Stimulated activated CD4-positive, alpha-beta T cell treated with anti-CD3 and anti-CD28 coated beads, Interleukin-12 subunit alpha, Interleukin-12 subunit beta, amount 100 ng/mL, for 4 hours (primary cell): Measurements from ENCODE around the gene SNX24.
"Not testable (repeated sequence)": the region's sequence is repeated elsewhere in the genome, so short reads cannot be mapped to it uniquely, and the experiment has no call there.

Experiments
- DNase-seq: peaks from one replicate; pipeline ENCODE4 v3.0.0-alpha.2; 2020

Gene SNX24

DNA sequence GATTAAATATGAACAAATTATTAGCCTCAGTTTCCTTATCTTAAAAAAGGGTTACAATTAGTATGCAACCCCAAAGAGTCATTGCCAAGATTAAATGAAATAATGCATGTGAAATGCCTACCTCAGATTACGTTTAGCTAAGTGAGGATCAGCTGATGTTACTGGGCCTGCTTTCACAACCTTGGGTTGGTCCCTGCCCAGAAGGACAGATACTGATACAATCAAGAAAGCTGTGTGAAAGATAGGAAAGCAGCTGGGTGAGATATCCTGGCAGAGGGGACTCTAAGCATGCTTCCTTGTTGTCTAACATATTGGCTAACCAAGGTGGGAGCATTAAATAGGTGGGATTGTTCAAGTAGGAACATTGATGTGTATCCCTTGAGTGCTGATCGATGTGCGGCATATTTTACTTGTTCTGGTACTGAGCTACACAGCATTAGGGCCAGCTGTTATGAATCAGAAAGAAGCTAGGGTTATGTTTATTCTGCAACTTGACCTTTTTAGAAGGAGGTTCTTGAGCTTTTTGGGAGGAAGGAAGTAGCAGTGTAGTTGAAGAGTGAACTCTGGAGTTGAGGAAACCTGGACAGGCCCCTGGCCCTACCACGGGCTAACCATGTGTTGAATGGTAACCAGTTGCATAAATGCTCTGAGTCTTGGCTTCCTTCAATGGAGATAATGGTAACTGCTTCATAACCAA lies 28.9 kb downstream of the SNX24 start:
- no peak for DNase-seq

DNA sequence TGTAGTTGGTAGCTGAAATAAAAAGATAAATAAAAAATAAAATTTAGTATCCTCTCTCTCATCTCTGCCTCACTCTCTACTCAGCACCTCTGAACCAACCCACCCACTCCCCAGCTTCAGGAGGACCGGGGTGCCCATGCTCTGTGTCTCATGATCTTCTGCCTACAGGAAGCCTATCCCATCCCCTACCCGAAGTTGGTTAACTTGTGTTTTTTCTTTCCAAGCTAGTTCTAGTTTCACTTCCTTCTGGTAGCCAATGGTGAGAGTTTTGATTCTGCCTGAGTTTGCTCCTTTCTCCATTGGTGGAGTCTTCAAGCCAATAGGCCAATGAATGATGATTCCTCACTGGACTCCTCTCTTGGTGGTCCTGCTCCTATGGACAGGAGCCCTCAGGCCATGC lies 32.1 kb downstream of the SNX24 start:
- no peak for DNase-seq

DNA sequence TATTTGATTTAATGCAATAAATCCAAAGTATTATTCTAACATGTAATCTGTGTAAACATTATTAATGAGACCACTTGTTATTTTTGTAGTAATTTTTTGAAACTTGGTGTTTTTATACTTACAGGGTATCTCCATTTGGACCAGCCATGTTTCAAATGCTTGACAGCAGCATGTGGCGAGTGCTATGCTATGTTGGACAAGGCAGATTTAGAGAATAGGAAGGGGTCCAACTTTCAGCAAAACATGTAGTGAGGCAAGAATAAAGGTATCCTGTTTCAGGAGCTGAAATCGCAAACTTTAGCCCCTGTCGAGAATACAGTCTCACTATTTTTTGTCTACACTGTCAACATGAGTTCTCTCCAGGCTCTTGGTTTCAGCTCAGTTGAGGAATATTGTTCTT lies 33.7 kb downstream of the SNX24 start:
- no peak for DNase-seq

DNA sequence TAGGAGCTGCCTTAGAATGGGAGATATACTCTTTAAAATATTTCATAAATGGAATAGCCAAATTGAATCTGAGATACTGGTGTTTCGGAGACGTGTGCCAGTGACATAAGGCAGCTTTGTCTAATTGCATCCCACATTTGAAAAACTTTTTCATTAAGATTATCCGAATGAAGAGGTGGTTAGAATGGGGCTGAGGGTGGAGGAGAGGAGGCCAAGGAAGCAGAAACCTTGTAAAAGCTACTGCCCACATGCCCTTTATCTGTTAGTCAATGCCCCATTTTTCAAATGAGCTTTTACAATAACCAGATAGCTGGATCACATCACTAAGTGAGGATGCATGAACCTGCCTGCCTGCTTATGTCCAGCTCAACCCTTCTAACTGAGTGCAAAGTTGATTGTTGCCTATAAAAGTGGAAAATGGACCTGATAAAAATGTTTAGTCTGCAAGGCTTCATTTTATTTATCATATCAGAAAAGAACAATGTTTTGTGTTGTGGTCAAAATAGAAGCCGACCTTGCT lies 34.8 kb downstream of the SNX24 start:
- DNase-seq = no peak

DNA sequence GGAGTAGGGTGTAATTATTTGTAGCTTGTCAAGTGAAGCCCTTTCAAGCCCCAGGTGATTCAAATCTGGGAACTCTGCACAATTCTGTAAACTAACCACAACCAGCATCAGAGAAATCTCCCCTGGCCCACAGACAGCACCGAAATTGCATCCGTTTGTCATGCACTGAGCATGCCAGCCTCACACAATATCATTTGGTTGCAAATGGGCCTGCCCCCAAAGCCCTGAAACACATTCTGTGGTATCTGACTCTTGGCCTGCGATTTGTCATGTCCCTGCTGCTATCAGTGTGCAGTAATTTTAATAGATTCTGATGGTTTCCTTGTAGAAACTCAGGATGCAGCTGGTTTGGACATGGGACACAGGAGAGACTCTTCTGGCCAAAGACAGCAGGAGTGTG lies 35.3 kb downstream of the SNX24 start:
- DNase-seq = no peak

DNA sequence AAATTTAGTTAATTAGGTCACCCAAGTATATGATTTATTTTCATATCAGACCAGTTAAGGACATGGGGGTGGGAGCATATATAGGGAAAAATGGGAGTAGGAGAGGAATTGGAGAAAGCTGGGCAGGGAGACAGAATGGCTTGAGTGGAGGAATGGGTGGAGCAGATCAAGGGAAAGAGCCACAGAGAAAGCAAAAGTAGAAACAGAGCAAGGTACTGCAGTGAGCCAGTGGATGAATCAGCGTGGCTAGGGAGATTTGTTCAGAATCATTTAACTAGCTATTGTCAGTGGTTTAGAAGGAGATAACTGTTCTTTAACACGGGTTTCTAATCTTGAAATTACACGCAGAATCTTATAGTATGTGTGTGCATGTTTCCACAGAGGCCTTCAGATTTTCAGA lies 37.4 kb downstream of the SNX24 start:
- DNase-seq = no peak

DNA sequence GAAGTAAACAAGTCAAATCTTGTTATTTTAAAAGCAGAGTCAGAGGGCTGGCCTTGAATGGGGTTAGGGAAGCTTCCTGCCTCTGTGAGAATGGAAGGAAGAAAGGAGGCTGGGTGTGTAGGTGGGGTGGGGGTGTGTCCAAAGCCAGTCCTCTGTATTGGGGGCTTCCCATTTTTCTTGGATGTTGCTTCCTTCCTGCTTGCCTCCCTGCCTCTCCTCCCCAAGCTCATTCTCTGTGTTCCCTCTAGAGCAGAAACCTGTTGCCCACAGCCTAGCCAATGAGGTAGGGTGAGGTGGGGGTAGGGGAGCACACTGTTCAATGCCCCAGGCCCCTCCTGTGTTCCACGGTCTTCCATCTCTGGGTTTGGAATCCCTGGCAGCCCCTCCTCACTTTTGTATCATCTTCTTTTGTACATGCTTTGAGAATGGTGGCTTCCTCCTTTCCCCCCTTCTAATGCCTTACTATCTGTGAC lies 39.7 kb downstream of the SNX24 start:
- DNase-seq = no peak

DNA sequence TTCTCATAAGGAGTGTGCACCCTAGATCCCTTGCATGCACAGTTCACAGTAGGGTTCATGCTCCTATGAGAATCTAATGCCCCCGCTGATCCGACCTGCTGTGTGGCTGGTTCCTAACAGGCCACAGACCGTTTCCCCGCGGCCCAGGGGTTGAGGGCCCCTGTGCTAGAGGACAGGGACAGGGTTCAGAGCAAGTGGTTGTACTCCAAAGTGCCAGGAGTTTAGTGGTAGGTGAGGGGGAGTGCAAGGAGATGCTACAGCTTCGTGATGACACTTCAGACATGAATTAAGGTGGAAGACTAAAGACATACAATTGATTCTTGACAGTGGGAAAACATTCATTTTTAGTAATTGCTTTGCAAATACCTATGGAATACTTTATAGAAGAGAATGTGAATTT lies 40.5 kb downstream of the SNX24 start:
- no peak for DNase-seq

DNA sequence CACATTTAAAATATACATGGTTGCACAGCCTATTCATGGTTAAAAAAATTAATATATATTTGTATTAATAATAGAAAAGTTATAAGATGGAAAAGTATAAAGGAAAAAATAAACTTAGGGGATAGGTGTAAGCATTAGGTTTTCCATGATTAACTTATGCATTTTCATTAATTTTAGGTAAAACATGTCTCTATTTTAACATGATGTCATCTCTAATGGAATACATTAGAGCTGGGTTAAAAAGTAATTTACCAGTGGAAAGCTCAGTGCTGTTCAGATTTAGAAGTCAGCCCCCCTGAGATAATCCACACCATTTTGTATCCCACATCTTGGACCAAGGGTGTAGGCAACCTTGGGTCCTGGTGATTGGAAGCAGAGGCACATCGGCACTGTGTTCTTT lies 49.7 kb downstream of the SNX24 start:
- DNase-seq = no peak

DNA sequence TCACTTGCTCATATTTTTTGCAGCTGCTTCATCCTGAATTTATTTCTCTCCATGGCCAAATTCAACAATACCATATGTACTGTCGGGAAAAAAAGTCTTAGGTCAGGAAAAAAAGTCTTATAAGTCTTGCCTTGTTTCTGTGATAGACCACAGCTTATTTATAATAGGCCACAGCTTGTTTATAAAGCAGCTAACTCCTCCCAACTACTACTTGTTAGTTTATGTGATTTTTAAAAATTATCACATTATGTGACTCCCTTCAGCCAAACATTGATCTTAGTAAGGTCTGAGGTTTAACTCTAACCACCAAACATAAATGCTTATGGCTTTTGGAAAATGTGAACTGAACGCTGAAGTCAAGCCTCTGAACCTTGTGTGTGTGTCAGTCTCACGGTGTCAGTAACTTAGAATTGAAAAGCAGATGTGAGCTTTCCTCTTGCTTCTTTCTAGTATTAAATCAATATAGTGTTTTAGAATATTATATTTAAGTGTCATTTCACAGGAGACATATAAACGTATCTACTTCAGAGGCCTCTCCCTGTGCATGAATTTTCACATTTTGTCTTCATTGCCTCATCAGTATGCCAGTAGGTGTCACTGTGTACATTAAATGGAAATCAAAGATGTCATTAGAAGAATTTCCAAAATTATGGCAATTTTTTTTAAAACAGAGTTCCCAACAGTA lies 51.3 kb downstream of the SNX24 start:
- DNase-seq = no peak

DNA sequence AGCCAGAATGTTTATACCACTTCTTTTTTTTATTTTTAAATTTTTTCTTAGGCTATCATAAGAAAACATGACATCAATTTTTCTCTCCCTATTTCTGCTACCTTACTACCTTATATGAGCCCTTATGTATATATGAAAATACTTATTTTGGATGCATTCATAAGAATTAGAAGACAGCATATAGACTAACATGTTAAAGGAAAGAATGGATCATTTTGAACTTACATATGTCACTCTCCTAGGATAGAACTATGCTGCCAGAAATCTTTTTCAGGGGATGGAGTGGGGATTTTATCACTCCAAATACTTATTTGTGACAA lies 51.8 kb downstream of the SNX24 start:
- DNase-seq = no peak

DNA sequence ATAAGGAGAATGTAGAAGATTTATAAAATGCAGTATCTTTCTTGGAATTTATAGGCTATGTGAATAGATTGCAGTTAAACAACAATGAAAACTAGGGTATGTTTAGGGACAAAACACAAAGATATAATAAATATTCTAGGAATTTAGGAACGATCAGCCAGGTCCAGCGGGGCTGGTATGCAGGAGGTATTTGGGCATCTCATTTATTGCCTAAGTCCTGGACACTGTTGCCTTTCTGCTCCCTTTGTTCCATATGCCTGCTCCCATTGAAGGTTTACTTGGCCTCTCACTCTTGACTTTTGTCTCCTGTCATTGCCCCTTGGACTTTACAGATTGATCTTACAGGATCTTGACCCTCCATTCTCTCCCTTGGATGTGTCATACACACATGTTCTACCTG lies 55.9 kb downstream of the SNX24 start:
- no peak for DNase-seq

DNA sequence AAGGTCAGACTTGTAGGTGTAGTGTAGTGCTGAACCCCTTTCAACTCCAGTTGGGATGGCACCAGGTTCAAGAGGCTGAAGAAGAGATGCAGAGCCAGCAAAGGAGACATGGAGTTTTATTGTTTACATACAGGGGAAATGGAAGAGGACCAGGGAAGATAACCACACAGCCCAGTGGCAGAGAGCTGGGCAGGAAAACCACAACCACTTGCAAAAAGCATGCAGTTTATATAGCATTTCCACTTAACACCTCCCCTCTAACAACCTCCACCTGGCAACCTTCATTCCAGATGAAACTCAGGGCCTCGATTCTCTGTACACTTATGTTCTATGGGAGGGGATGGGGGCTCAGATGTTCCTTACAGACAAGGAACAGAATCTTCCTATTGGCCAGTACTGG lies 56.9 kb downstream of the SNX24 start:
- no peak for DNase-seq

DNA sequence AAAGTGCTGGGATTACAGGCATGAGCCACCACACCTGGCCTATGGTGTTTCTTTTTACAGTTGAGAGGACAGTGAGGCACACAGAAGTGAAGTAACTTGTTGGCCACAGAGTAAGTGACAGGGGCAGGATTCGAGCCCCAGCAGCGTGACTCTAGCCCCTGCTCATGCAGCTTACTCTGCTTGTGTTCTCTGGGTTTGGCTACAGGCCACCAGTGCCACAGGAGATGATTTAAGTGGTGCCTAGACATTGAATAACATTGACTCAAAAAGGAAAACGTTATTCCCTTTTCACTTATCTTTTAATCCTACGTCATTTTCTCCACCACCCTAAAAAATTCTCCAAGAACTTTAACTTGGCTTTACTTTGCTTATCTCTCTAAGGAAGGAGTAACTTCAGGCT lies 61.4 kb downstream of the SNX24 start:
- DNase-seq = no peak

DNA sequence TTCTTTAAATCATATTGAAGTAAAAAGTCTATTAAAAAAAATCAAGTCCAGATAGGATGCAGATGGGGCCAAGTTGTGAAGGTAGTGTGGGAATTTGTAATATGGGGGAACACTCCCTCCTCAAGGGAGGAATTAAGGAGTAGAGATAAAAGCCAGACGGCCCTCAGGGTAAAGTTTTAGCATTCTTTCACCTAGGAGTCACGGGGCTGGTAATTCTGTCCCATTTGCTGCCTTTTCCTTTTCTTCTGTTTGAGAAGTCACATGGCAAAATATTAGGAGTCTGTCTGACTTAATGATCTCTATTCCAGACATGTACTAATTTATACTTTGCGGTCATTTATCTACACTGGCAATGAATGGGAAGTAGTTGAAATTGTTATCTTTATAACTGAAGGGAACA lies 61.9 kb downstream of the SNX24 start:
- no peak for DNase-seq

DNA sequence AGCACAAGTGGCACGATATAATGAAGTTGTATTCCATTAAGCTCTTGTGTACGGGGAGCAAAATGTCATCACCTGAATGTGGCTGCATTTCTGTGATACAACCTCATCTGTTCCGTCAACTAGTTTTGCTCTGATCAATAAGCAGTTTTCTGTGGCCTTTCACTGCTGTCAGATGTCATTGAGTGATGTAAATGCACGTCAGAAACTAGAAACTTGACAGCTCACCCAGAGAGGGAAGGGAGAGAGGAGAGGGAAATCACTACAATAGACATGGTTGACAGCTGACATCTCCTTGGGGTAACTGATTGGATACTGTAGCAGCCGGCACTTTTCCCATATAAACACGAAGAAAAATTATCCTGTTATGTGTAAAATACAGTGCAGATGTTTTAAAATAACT lies 62.7 kb downstream of the SNX24 start:
- no peak for DNase-seq

DNA sequence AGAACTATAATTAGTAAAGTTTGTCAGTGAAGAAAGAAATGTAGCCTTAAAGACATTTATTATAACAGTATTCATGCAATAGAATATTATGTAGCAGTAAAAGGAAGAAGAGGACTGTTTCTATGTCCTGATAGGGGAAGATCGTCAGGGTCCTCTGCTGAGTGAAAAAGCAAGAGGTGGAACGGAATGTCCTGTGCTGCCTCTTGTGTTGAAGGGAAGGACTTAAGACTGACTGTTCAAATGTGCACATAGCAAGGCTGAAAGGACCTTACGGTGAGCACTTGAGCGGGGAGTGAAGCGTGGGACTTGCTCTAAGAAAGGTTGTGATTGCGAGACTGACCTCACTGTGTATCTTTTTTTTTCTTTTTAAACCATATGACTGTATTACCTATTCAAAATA lies 63.2 kb downstream of the SNX24 start:
- DNase-seq = no peak

DNA sequence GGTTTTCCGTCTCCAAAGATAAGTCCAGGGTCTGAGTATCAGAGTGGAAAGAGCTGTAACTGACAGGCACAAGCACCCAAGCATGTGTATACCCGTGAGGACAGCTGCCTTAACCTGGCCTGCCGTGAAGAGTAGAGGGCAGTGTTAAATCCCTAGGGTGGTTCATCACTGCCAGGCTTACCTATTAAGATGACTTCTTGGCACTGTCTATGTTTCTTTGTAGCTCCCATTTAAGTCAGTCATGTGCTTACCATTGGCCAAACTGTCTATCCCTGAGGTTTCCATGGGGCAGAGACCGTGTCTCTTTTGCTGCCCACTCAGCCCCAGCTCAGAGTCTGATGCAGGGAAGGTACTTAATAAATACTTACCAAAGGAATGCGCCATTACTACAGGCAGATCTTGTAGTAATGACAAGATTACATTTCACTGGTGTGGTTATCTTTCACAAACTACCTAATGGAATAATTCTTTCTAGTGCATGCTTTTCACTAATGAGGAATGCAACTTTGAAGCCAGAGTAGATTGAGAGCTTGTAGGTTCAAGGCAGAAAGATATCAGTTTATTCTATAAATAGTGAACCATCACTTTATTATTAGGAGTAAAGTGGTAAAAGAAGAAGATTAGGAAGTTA lies 64.2 kb downstream of the SNX24 start:
- DNase-seq = no peak

DNA sequence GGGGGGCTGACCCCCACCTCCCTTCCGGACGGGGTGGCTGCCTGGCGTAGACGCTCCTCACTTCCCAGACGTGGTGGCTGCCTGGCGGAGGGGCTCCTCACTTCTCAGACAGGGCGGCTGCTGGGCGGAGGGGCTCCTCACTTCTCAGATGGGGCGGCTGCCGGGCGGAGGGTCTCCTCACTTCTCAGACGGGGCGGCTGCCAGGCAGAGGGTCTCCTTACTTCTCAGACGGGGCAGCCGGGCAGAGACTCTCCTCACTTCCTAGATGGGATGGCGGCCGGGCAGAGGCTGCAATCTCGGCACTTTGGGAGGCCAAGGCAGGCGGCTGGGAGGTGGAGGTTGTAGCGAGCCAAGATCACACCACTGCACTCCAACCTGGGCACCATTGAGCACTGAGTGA lies 68.0 kb downstream of the SNX24 start:
- not testable (repeated sequence) for DNase-seq

DNA sequence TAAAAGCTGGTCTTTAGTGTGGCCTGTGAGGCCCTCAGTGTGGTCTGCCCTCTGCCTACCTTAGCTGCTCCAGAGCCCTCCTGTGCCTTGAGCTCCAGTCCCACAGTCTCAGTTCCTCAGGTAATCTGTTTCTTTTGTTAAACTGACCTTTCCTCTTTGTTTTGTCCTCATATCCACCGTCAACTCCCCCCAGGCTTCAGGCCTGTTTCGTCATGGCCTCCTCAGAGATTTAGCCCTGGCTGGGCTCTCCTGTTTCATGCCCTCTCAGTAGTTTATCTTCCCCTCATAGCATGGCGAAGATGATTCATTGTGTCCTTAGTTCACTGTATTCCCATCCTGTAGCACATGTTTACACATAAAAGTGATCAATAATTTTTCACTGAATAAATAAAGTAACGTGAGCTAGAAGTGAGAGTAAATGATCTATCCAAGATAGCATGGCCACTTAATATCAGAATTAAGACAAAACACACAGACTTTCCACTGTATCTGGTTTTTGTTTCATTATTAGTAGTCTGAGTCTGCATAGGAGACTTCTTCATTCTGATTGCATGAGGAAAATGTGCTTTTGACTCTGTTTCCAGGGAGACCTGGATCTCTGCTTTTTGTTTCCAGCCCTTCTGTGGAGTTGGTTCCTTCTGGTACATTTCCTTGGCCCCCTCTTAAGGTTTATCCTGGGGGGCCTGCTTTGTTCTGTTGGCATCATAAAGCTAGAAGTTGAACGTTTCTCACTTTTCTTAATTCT lies 70.5 kb downstream of the SNX24 start:
- no peak for DNase-seq

DNA sequence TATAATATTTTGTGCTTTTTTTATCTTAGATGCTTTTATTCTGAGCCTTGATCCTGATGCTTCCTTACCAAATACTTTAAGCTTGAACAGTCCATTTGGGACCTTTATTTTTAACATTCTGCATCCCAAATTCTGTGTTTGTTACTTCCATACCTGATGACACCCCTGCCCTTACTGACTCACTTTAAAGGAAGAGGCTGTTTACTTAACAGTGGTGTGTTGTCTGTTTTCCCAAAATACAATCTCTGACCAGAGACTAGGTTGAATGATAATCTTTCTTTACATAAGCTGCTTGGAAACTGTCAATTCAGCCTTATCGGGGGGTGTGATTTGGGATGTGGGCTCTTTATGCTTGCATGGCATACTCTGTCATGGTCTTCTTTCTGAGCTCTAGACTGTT lies 71.1 kb downstream of the SNX24 start:
- DNase-seq = no peak

DNA sequence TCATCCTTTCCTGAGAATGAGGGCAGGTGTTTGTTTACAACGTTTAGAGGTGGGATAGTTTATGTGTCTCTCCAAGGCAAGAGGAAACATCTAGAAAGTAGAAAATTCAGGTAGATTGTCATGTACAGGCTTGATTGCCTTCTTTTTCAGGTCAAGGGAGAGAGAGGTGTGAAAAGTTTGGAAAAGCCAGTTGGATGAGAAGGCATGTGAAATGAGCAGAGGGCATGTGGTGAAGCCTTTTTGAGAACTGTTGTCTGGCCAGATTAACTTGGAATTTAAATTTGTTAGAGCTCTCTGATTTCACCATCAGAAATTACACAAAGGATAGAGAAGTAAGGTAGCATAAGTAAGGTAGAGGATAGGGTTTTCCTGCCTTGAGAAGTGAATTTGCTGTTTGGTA lies 74.6 kb downstream of the SNX24 start:
- DNase-seq = no peak

DNA sequence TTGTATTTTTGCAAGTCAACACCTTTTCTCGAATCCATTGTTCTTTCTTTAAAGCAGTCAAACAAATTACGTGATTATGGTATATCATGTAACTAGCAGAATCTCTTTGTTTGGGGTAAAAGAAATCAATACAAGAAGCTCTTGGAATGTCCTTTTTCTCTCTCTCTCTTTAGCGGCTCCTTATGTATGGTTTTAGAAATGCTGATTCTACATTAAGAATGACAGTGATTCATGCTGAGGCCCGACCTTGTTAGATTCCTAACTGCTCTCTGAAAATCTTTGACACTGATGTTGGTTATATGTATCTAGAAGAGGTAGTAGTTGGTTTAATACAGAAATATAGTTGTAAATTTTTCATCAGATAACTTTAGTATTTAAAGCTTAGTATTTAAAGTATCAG lies 76.4 kb downstream of the SNX24 start:
- DNase-seq = no peak

DNA sequence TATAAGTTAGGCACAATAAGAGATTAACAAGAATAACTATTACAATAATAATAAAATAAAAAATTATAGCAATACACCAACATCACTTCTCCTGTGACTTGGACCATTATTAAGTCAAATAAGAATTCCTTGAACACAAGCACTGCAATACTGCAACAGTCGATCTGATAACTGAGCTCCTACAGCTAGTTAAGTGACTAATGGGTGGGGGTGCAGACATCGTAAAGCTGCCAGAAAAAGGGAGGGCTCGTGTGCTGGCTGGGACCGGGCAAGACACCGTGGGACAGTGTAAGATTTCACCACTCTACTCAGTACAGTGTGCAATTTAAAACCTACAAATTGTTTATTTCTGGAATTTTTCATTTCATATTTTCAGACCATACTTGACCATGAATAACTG lies 78.8 kb downstream of the SNX24 start:
- DNase-seq = no peak
